ENCODE results near the gene BRPF1. TPM values are rescaled to one million over a fixed set of nuclear protein-coding genes. Genes with fewer than 3 reads are reported as not detected.

Gene BRPF1
- total RNA-seq, 1 donor from 2014 or later = 40.6 TPM

- peaks cover 10% of the 10 kb centered on the region for H3K27me3 Mint-ChIP-seq (ENCODE audit: unreplicated experiment)
- no peak overlapping the region for H3K4me3 Mint-ChIP-seq (ENCODE audit: unreplicated experiment)
- H3K4me1 Mint-ChIP-seq (ENCODE audit: unreplicated experiment) = peaks cover 23% of the 10 kb centered on the region
- H3K9me3 Mint-ChIP-seq (ENCODE audit: unreplicated experiment) = no peaks in the 10 kb centered on the region
- no peak for TF ChIP-seq CTCF (IDR thresholded peaks at IDR 0.05; ENCODE audit: unreplicated experiment)
- H3K27ac Mint-ChIP-seq (ENCODE audit: unreplicated experiment) = no peak overlapping the region
- DNase-seq (ENCODE audit: low spot score) = no peak
- H3K36me3 Mint-ChIP-seq (ENCODE audit: low read depth, unreplicated experiment) = peaks cover 9% of the 10 kb centered on the region
Observed at GRCh38 chr3:9765865-9766264, 34.3 kb downstream of the BRPF1 start.

GRCh38 chr3:9767418-9767817, 35.9 kb downstream of the BRPF1 start:
- Mint-ChIP-seq H3K27me3 (ENCODE audit: unreplicated experiment) (peaks cover 10% of the 10 kb centered on the region), H3K4me3 (ENCODE audit: unreplicated experiment) (peak overlapping the region; percentile 47), H3K4me1 (ENCODE audit: unreplicated experiment) (peaks cover 27% of the 10 kb centered on the region), H3K9me3 (ENCODE audit: unreplicated experiment) (no peaks in the 10 kb centered on the region), H3K36me3 (ENCODE audit: low read depth, unreplicated experiment) (peaks cover 7% of the 10 kb centered on the region), H3K27ac (ENCODE audit: unreplicated experiment) (no peak overlapping the region)
- no peak for TF ChIP-seq CTCF (IDR thresholded peaks at IDR 0.05; ENCODE audit: unreplicated experiment)
- DNase-seq (ENCODE audit: low spot score) = no peak

- Mint-ChIP-seq H3K36me3 (ENCODE audit: low read depth, unreplicated experiment) (peaks cover 7% of the 10 kb centered on the region), H3K27ac (ENCODE audit: unreplicated experiment) (no peak overlapping the region), H3K4me3 (ENCODE audit: unreplicated experiment) (peak overlapping the region; percentile 47), H3K27me3 (ENCODE audit: unreplicated experiment) (peaks cover 10% of the 10 kb centered on the region), H3K4me1 (ENCODE audit: unreplicated experiment) (peaks cover 30% of the 10 kb centered on the region), H3K9me3 (ENCODE audit: unreplicated experiment) (no peaks in the 10 kb centered on the region)
- no peak for TF ChIP-seq CTCF (IDR thresholded peaks at IDR 0.05; ENCODE audit: unreplicated experiment)
- no peak for DNase-seq (ENCODE audit: low spot score)
Observed at GRCh38 chr3:9768141-9768775, 36.7 kb downstream of the BRPF1 start.

- Mint-ChIP-seq H3K4me1 (ENCODE audit: unreplicated experiment) (peaks cover 30% of the 10 kb centered on the region), H3K4me3 (ENCODE audit: unreplicated experiment) (peak overlapping the region; percentile 49), H3K27me3 (ENCODE audit: unreplicated experiment) (peaks cover 10% of the 10 kb centered on the region), H3K9me3 (ENCODE audit: unreplicated experiment) (no peaks in the 10 kb centered on the region), H3K36me3 (ENCODE audit: low read depth, unreplicated experiment) (peaks cover 7% of the 10 kb centered on the region), H3K27ac (ENCODE audit: unreplicated experiment) (no peak overlapping the region)
- no peak for TF ChIP-seq CTCF (IDR thresholded peaks at IDR 0.05; ENCODE audit: unreplicated experiment)
- no peak for DNase-seq (ENCODE audit: low spot score)
Observed at GRCh38 chr3:9769012-9769411, 37.5 kb downstream of the BRPF1 start.

GRCh38 chr3:9769426-9770275, 38.1 kb downstream of the BRPF1 start, which contains the start of gene CAMK1:
Gene CAMK1 (minus strand): TSS chr3:9769947. CDS start chr3:9767749, 2,198 bp downstream.
- H3K36me3 Mint-ChIP-seq (ENCODE audit: low read depth, unreplicated experiment) = peaks cover 7% of the 10 kb centered on the region
- no peak within 1 kb of the TSS for H3K27ac Mint-ChIP-seq (ENCODE audit: unreplicated experiment)
- no peak for TF ChIP-seq CTCF (IDR thresholded peaks at IDR 0.05; ENCODE audit: unreplicated experiment)
- DNase-seq (ENCODE audit: low spot score) = peak; percentile 70
- peaks cover 30% of the 10 kb centered on the region for H3K4me1 Mint-ChIP-seq (ENCODE audit: unreplicated experiment)
- peak within 1 kb of the TSS; percentile 49 for H3K4me3 Mint-ChIP-seq (ENCODE audit: unreplicated experiment)
- H3K9me3 Mint-ChIP-seq (ENCODE audit: unreplicated experiment) = no peaks in the 10 kb centered on the region
- H3K27me3 Mint-ChIP-seq (ENCODE audit: unreplicated experiment) = peaks cover 10% of the 10 kb centered on the region
